ENCODE measurements around the gene HEATR3. TPM values are rescaled to one million over a fixed set of nuclear protein-coding genes. Genes with fewer than 3 reads are reported as not detected.

The HEATR3 gene
- total RNA-seq, 1 experiment from 2014 or later, result 41.8 TPM

DNA sequence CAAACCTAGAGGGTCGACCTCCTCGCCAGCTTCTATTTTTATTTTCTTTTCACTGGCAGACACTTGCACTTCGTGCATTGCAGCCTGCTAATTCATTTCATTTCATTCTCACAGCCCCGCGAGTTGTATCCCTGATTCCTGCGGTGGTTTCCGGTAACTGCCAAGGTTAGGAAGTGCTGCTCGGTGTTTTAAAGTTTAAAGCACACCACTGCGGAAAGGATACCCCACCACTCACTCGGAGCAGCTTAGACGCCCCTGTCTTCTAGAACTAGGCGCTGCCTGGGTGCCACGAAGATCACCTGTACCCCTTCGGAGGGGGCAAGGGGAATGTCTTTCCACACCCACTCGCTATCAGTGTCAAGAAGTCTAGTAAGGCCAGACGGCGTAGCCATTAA, 40.2 kb upstream of the HEATR3 start:
- Histone ChIP-seq H3K27ac (ENCODE audit: low read depth, low read length, poor library complexity, severe bottlenecking) (peak overlapping the region; percentile 68), H3K9me3 (ENCODE audit: low read depth, low read length, poor library complexity, severe bottlenecking) (no peaks in the 10 kb centered on the region), H3K27me3 (replicated peaks; ENCODE audit: insufficient read depth, low read depth, low read length, poor library complexity) (no peaks in the 10 kb centered on the region), H3K36me3 (ENCODE audit: insufficient read depth, low read length, poor library complexity, severe bottlenecking) (peaks cover 5% of the 10 kb centered on the region), H3K4me1 (ENCODE audit: insufficient read depth, low read length, poor library complexity, severe bottlenecking) (peaks cover 22% of the 10 kb centered on the region), H3K4me3 (ENCODE audit: low read depth, low read length, poor library complexity, severe bottlenecking) (peak overlapping the region; percentile 91)
- CTCF ChIA-PET, result interaction anchor here (0.6 to 2.5 kb wide), 11 partner anchors 14 to 781 kb away, joined by 3 to 46 read pairs (median 5); partner anchors contain the start of gene HEATR3
- TF ChIP-seq, protein P1, sequence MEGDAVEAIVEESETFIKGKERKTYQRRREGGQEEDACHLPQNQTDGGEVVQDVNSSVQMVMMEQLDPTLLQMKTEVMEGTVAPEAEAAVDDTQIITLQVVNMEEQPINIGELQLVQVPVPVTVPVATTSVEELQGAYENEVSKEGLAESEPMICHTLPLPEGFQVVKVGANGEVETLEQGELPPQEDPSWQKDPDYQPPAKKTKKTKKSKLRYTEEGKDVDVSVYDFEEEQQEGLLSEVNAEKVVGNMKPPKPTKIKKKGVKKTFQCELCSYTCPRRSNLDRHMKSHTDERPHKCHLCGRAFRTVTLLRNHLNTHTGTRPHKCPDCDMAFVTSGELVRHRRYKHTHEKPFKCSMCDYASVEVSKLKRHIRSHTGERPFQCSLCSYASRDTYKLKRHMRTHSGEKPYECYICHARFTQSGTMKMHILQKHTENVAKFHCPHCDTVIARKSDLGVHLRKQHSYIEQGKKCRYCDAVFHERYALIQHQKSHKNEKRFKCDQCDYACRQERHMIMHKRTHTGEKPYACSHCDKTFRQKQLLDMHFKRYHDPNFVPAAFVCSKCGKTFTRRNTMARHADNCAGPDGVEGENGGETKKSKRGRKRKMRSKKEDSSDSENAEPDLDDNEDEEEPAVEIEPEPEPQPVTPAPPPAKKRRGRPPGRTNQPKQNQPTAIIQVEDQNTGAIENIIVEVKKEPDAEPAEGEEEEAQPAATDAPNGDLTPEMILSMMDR (conservative IDR thresholded peaks at IDR 0.05; ENCODE audit: low read depth, low read length), result no peak
- TF ChIP-seq EZH2 (IDR thresholded peaks at IDR 0.05; ENCODE audit: borderline replicate concordance, low read depth, low read length, poor library complexity, severe bottlenecking), result no peak
- POLR2A ChIA-PET (ENCODE audit: low non-redundant PET), result no interaction called here
- no TSS peak for BruUV-seq (replicated peaks)
- intact Hi-C loops (cut with micrococcal nuclease; ENCODE audit: unreplicated experiment), result loop anchor here (1.0 to 10.0 kb wide), 4 partner anchors 42 to 617 kb away; partner anchors contain the start of gene HEATR3
- DNase-seq (ENCODE audit: low spot score), result peak; percentile 36

DNA sequence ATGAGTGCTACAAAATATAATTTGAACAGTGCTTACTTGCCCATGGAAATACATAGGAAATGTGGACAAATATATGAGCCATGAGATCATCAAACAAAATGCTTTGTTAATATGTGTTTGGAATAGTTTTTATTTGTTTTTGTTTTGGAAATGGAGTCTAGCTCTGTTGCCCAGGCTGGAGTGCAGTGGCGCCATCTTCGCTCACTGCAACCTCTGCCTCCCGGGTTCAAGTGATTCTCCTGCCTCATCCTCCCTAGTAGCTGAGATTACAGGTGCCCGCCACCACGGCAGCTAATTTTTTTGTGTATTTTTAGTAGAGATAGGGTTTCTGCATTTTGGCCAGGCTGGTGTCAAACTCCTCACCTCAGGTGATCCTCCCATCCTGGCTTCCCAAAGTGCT, 37.9 kb upstream of the HEATR3 start:
- Histone ChIP-seq H3K4me3 (ENCODE audit: low read depth, low read length, poor library complexity, severe bottlenecking) (no peak overlapping the region), H3K27me3 (replicated peaks; ENCODE audit: insufficient read depth, low read depth, low read length, poor library complexity) (no peaks in the 10 kb centered on the region), H3K27ac (ENCODE audit: low read depth, low read length, poor library complexity, severe bottlenecking) (no peak overlapping the region), H3K4me1 (ENCODE audit: insufficient read depth, low read length, poor library complexity, severe bottlenecking) (peaks cover 42% of the 10 kb centered on the region), H3K36me3 (ENCODE audit: insufficient read depth, low read length, poor library complexity, severe bottlenecking) (peaks cover 5% of the 10 kb centered on the region), H3K9me3 (ENCODE audit: low read depth, low read length, poor library complexity, severe bottlenecking) (no peaks in the 10 kb centered on the region)
- intact Hi-C loops (cut with micrococcal nuclease; ENCODE audit: unreplicated experiment), result loop anchor here (5.0 to 10.0 kb wide), 2 partner anchors 39 to 327 kb away; partner anchors contain the start of gene HEATR3
- no peak for TF ChIP-seq EZH2 (IDR thresholded peaks at IDR 0.05; ENCODE audit: borderline replicate concordance, low read depth, low read length, poor library complexity, severe bottlenecking)
- TF ChIP-seq, protein P1 (conservative IDR thresholded peaks at IDR 0.05; ENCODE audit: low read depth, low read length), result no peak
- CTCF ChIA-PET, result interaction anchor here (0.7 kb wide), 2 partner anchors 11 to 504 kb away, joined by 4 to 7 read pairs; no protein-coding TSS in a partner anchor
- no peak for DNase-seq (ENCODE audit: low spot score)
- no TSS peak for BruUV-seq (replicated peaks)
- POLR2A ChIA-PET (ENCODE audit: low non-redundant PET), result no interaction called here

DNA sequence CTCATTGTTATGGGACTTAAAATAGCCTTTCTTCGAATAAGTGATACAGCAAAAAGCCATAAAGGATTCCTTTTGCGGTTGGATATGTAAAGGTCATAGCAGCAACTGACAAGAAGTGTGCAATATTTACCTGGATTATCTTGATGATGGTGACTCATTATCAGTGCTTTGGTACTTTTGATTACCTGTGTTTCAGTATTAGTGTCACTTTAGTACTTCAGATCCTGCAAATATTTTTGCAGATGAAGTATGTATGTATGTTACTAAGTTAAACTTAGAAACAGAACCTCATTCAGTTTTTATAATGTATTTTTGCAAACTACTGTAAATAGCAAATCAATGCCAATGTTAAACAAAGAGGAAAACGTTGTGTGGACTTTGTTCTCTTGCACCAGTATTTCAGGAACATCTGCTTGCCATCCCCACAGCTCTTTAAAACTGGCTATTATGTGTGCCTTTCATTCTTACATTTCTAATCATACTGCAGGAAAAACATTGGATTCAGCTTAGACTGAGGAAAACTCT, 30.2 kb upstream of the HEATR3 start:
- intact Hi-C loops (cut with micrococcal nuclease; ENCODE audit: unreplicated experiment), result no loop called here
- no peaks in the 10 kb centered on the region for H3K27me3 ChIP-seq (replicated peaks; ENCODE audit: insufficient read depth, low read depth, low read length, poor library complexity)
- peaks cover 34% of the 10 kb centered on the region for H3K36me3 ChIP-seq (ENCODE audit: insufficient read depth, low read length, poor library complexity, severe bottlenecking)
- no peak overlapping the region for H3K27ac ChIP-seq (ENCODE audit: low read depth, low read length, poor library complexity, severe bottlenecking)
- POLR2A ChIA-PET (ENCODE audit: low non-redundant PET), result no interaction called here
- no TSS peak for BruUV-seq (replicated peaks)
- CTCF ChIA-PET, result no interaction called here
- H3K9me3 ChIP-seq (ENCODE audit: low read depth, low read length, poor library complexity, severe bottlenecking), result no peaks in the 10 kb centered on the region
- H3K4me3 ChIP-seq (ENCODE audit: low read depth, low read length, poor library complexity, severe bottlenecking), result no peak overlapping the region
- peaks cover 40% of the 10 kb centered on the region for H3K4me1 ChIP-seq (ENCODE audit: insufficient read depth, low read length, poor library complexity, severe bottlenecking)
- TF ChIP-seq, protein P1 (conservative IDR thresholded peaks at IDR 0.05; ENCODE audit: low read depth, low read length), result no peak
- no peak for TF ChIP-seq EZH2 (IDR thresholded peaks at IDR 0.05; ENCODE audit: borderline replicate concordance, low read depth, low read length, poor library complexity, severe bottlenecking)
- no peak for DNase-seq (ENCODE audit: low spot score)
